Tibial nerve (tissue), 4 donors: Measurements from ENCODE around the gene NOS1AP. TPM values are rescaled to one million over a fixed set of nuclear protein-coding genes. Genes with fewer than 3 reads are reported as not detected.

Source experiments
- DNase-seq, 2 donors: peaks; one replicate each; pipeline ENCODE4 v3.0.0-alpha.2; 2019; ENCODE audit warnings: low spot score in 2 of 2
- H3K27ac ChIP-seq, 4 donors: fragments of 200-600 bp; sonication (generic) in 3 of 4; one replicate each; pipeline ENCODE4 v1.5.1; 2017 to 2019; ENCODE audit warnings: mild to moderate bottlenecking in 1 of 4
- H3K27me3 ChIP-seq, 2 donors: fragments of 200-600 bp; sonication (generic) in 1 of 2; one replicate each; pipeline versions ENCODE4 v1.5.1 to v1.6.0; 2017 to 2019
- H3K36me3 ChIP-seq, 3 donors: fragments of 200-600 bp; sonication (generic); one replicate each; pipeline ENCODE4 v1.5.1; 2018 to 2019
- H3K4me1 ChIP-seq, 4 donors: fragments of 200-600 bp; sonication (generic) in 3 of 4; one replicate each; pipeline ENCODE4 v1.5.1; 2017 to 2019
- H3K4me3 ChIP-seq, 4 donors: fragments of 200-600 bp; sonication (generic) in 3 of 4; one replicate each; pipeline ENCODE4 v1.5.1; 2017 to 2019; ENCODE audit warnings: mild to moderate bottlenecking in 1 of 4, moderate library complexity in 1 of 4
- H3K9me3 ChIP-seq, 4 donors: fragments of 200-600 bp; sonication (generic) in 3 of 4; one replicate each; pipeline ENCODE4 v1.5.1; 2017 to 2019
- CTCF ChIP-seq, 5 experiments: fragments of 200-600 bp in 3 of 5; fragments of 450-650 bp in 2 of 5; sonication (generic) in 3 of 5; IDR thresholded peaks; one replicate each; pipeline ENCODE4 v1.5.1; 2016 to 2019; ENCODE audit warnings: antibody characterized with exemption in 5 of 5, mild to moderate bottlenecking in 3 of 5, moderate library complexity in 2 of 5
- EP300 ChIP-seq, 2 donors: sonication (generic); formaldehyde crosslinking; IDR thresholded peaks; one replicate each; pipeline ENCODE4 v1.6.1; 2017; ENCODE audit warnings: antibody characterized with exemption in 2 of 2, mild to moderate bottlenecking in 1 of 2
- POLR2A ChIP-seq, 2 donors: fragments of 450-650 bp; IDR thresholded peaks; one replicate each; pipeline ENCODE4 v1.6.1; 2017; ENCODE audit warnings: antibody characterized with exemption in 2 of 2, mild to moderate bottlenecking in 2 of 2, moderate library complexity in 2 of 2
- WGBS, 2 donors: methylation state at CpG; one replicate each; pipeline ENCODE4 v1.1.5; 2018; 5-methylcytosine and 5-hydroxymethylcytosine counted together
- total RNA-seq, 4 donors: library from RNA; depleted of rRNA; stranded (reverse); fragments of >200 nt; gene quantifications; one replicate each; pipeline ENCODE4 v1.1.0, GENCODE V29; 2016

NOS1AP gene
- total RNA-seq, 4 donors from 2014 or later, result 2.7 to 11.2 (median 5.3) TPM

- Histone ChIP-seq H3K4me1 (peaks cover 0 to 3% (median 0%) of the 10 kb centered on the region in 4 donors), H3K27ac (peak overlapping the region in 1 of 4 donors; percentile 36), H3K9me3 (no peaks in the 10 kb centered on the region), H3K27me3 (no peaks in the 10 kb centered on the region), H3K36me3 (no peaks in the 10 kb centered on the region), H3K4me3 (no peak overlapping the region)
- peak; percentile 17 to 19 for DNase-seq
- 66 to 84% methylated on average over 9 of the region's 9 CpGs for WGBS, 2 donors
- no peak for TF ChIP-seq CTCF (IDR thresholded peaks at IDR 0.05)
- peak in 1 of 2 donors; percentile 18 for TF ChIP-seq EP300 (IDR thresholded peaks at IDR 0.05)
- TF ChIP-seq POLR2A (IDR thresholded peaks at IDR 0.05), result no peak
Observed at GRCh38 chr1:162151900-162152829, 82.7 kb downstream of the NOS1AP start.

- TF ChIP-seq EP300 (IDR thresholded peaks at IDR 0.05) (no peak), POLR2A (IDR thresholded peaks at IDR 0.05) (no peak), CTCF (IDR thresholded peaks at IDR 0.05) (no peak)
- Histone ChIP-seq H3K27me3 (no peaks in the 10 kb centered on the region), H3K27ac (no peak overlapping the region), H3K9me3 (no peaks in the 10 kb centered on the region), H3K4me3 (no peak overlapping the region), H3K36me3 (no peaks in the 10 kb centered on the region), H3K4me1 (peaks cover 0 to 3% (median 0%) of the 10 kb centered on the region in 4 donors)
- DNase-seq, result no peak
Observed at GRCh38 chr1:162153374-162153773, 83.9 kb downstream of the NOS1AP start.

GRCh38 chr1:162157469-162157868 is 88.0 kb downstream of the NOS1AP start:
- Histone ChIP-seq H3K27ac (no peak overlapping the region), H3K9me3 (peaks cover 0 to 3% (median 0%) of the 10 kb centered on the region in 4 donors), H3K36me3 (no peaks in the 10 kb centered on the region), H3K4me1 (peaks cover 0 to 10% (median under 1%) of the 10 kb centered on the region in 4 donors), H3K4me3 (no peak overlapping the region), H3K27me3 (no peaks in the 10 kb centered on the region)
- TF ChIP-seq EP300 (IDR thresholded peaks at IDR 0.05) (no peak), CTCF (IDR thresholded peaks at IDR 0.05) (no peak), POLR2A (IDR thresholded peaks at IDR 0.05) (no peak)
- 59 to 76% methylated on average over 1 of the region's 1 CpG for WGBS, 2 donors
- no peak for DNase-seq

GRCh38 chr1:162158624-162159271 is 89.3 kb downstream of the NOS1AP start:
- no peak overlapping the region for H3K27ac ChIP-seq
- H3K27me3 ChIP-seq, result no peaks in the 10 kb centered on the region
- peaks cover 0 to 10% (median 0%) of the 10 kb centered on the region in 4 donors for H3K4me1 ChIP-seq
- H3K4me3 ChIP-seq, result no peak overlapping the region
- peaks cover 0 to 3% (median 0%) of the 10 kb centered on the region in 4 donors for H3K9me3 ChIP-seq
- DNase-seq, result no peak
- TF ChIP-seq POLR2A (IDR thresholded peaks at IDR 0.05) (no peak), CTCF (IDR thresholded peaks at IDR 0.05) (no peak), EP300 (IDR thresholded peaks at IDR 0.05) (no peak)
- 58 to 80% methylated on average over 5 of the region's 5 CpGs for WGBS, 2 donors
- H3K36me3 ChIP-seq, result no peaks in the 10 kb centered on the region

- DNase-seq, result no peak
- Histone ChIP-seq H3K4me1 (peaks cover 0 to 10% (median 0%) of the 10 kb centered on the region in 4 donors), H3K27ac (no peak overlapping the region), H3K4me3 (no peak overlapping the region), H3K27me3 (no peaks in the 10 kb centered on the region), H3K9me3 (peaks cover 0 to 3% (median 0%) of the 10 kb centered on the region in 4 donors), H3K36me3 (no peaks in the 10 kb centered on the region)
- no peak for TF ChIP-seq CTCF (IDR thresholded peaks at IDR 0.05)
- no peak for TF ChIP-seq EP300 (IDR thresholded peaks at IDR 0.05)
- TF ChIP-seq POLR2A (IDR thresholded peaks at IDR 0.05), result no peak
- 85 to 93% methylated on average over 2 of the region's 2 CpGs for WGBS, 2 donors
Observed at GRCh38 chr1:162159515-162159914, 90.0 kb downstream of the NOS1AP start.
